HepG2 (cell line): ENCODE measurements around the gene RPL34. TPM values are rescaled to one million over a fixed set of nuclear protein-coding genes. Genes with fewer than 3 reads are reported as not detected.

Source experiments
- GATA4 ChIP-seq: sonication (generic); IDR thresholded peaks from 2 replicates; pipeline ENCODE4 v1.6.1; 2016; ENCODE audit warnings: antibody characterized with exemption, low read depth, borderline replicate concordance
- IKZF4 ChIP-seq: sonication (generic); formaldehyde crosslinking; IDR thresholded peaks from 2 replicates; pipeline ENCODE4 v1.5.1; 2020; ENCODE audit warnings: borderline replicate concordance, mild to moderate bottlenecking, low read depth, missing genetic modification reagents; ENCODE audit errors: not compliant biosample characterization
- JUNB ChIP-seq: sonication (generic); formaldehyde crosslinking; IDR thresholded peaks from 2 replicates; pipeline ENCODE4 v1.8.0; 2022; ENCODE audit warnings: missing genetic modification reagents, mild to moderate bottlenecking, borderline replicate concordance
- SIN3A ChIP-seq: IDR thresholded peaks from 2 replicates; pipeline ENCODE4 v1.6.1; 2011; ENCODE audit warnings: low read depth, mild to moderate bottlenecking, control low read depth, low read length, borderline replicate concordance
- SMAD3 ChIP-seq: sonication (generic); formaldehyde crosslinking; IDR thresholded peaks from 2 replicates; pipeline ENCODE4 v1.4.0; 2020; ENCODE audit warnings: missing genetic modification reagents
- SMC3 ChIP-seq: IDR thresholded peaks from 2 replicates; pipeline ENCODE4 v1.6.1; 2011; ENCODE audit warnings: low read length, improper control_type of control experiment
- SOX13 ChIP-seq, 3 experiments: fragments of 450-650 bp in 1 of 3; sonication (generic) in 1 of 3; formaldehyde crosslinking in 1 of 3; IDR thresholded peaks in 2 of 3; conservative IDR thresholded peaks in 1 of 3; 2 replicates each; pipeline versions ENCODE4 v1.5.0 to v1.6.1; 2016 to 2020; ENCODE audit warnings: antibody characterized with exemption in 1 of 3, mild to moderate bottlenecking in 1 of 3, missing compliant biosample characterization in 1 of 3, missing genetic modification reagents in 1 of 3, moderate library complexity in 1 of 3
- SUZ12 ChIP-seq: fragments of 150-350 bp; IDR thresholded peaks from 2 replicates; pipeline ENCODE4 v1.6.1; 2014; ENCODE audit warnings: low read depth, low read length
- TAF15 ChIP-seq: fragments of 200-400 bp; formaldehyde crosslinking; IDR thresholded peaks from one replicate; pipeline ENCODE4 v1.6.1; 2018; ENCODE audit warnings: mild to moderate bottlenecking, low read depth, low read length; ENCODE audit not compliant: poor library complexity, severe bottlenecking
- ZNF138 ChIP-seq: sonication (generic); formaldehyde crosslinking; IDR thresholded peaks from 2 replicates; pipeline ENCODE4 v1.5.0; 2020; ENCODE audit warnings: mild to moderate bottlenecking, low read depth, missing genetic modification reagents
- ZNF17 ChIP-seq: sonication (generic); formaldehyde crosslinking; IDR thresholded peaks from 2 replicates; pipeline ENCODE4 v1.5.0; 2020; ENCODE audit warnings: mild to moderate bottlenecking, missing genetic modification reagents
- ZNF207 ChIP-seq: fragments of 450-650 bp; IDR thresholded peaks from 2 replicates; pipeline ENCODE4 v1.6.1; 2016; ENCODE audit warnings: antibody characterized with exemption, borderline replicate concordance
- ZNF556 ChIP-seq: sonication (generic); formaldehyde crosslinking; IDR thresholded peaks from 2 replicates; pipeline ENCODE4 v1.4.0; 2020; ENCODE audit warnings: mild to moderate bottlenecking, missing genetic modification reagents, borderline replicate concordance
- ZNF598 ChIP-seq: sonication (generic); formaldehyde crosslinking; IDR thresholded peaks from 2 replicates; pipeline ENCODE4 v1.5.1; 2020; ENCODE audit warnings: mild to moderate bottlenecking, missing genetic modification reagents, borderline replicate concordance
- polyA plus RNA-seq, 8 experiments: library from polyadenylated mRNA; depleted of rRNA in 3 of 8; stranded (reverse) in 7 of 8; unstranded in 1 of 8; fragments of >200 nt; fragmentation: Illumina TruSeq in 4 of 8; extraction: Trizol in 4 of 8; gene quantifications; 2 replicates each; pipeline versions ENCODE4 v1.2.1 to v1.2.3, GENCODE V29; 2011 to 2016; ENCODE audit warnings: low read depth in 4 of 8, missing spikeins in 1 of 8, mixed read lengths in 1 of 8; ENCODE audit not compliant: insufficient read depth in 1 of 8
- total RNA-seq, 5 experiments: library from RNA; depleted of rRNA; stranded (reverse); fragments of >200 nt; fragmentation: Illumina TruSeq; extraction: Trizol; gene quantifications; 2 replicates each; pipeline ENCODE4 v1.2.3, GENCODE V29; 2016; ENCODE audit warnings: low read depth in 1 of 5
- TF ChIP-seq, protein P1 (sequence below): sonication (generic); IDR thresholded peaks from 2 replicates; pipeline ENCODE4 v1.6.1; 2016; ENCODE audit warnings: low read depth, borderline replicate concordance
- TF ChIP-seq, protein P2 (sequence below): sonication (generic); formaldehyde crosslinking; IDR thresholded peaks from 2 replicates; pipeline ENCODE4 v1.5.0; 2020; ENCODE audit warnings: missing genetic modification reagents
- TF ChIP-seq, protein P3 (sequence below): sonication (generic); formaldehyde crosslinking; IDR thresholded peaks from one replicate; pipeline ENCODE4 v1.5.1; 2020; ENCODE audit warnings: mild to moderate bottlenecking, missing genetic modification reagents; ENCODE audit errors: not compliant biosample characterization

The RPL34 gene
- total and polyA plus RNA-seq, 2 of the 13 experiments (the other 11 are each of a cell fraction or from before 2014, with no cell fraction given) = 2,235 to 3,985 TPM

DNA sequence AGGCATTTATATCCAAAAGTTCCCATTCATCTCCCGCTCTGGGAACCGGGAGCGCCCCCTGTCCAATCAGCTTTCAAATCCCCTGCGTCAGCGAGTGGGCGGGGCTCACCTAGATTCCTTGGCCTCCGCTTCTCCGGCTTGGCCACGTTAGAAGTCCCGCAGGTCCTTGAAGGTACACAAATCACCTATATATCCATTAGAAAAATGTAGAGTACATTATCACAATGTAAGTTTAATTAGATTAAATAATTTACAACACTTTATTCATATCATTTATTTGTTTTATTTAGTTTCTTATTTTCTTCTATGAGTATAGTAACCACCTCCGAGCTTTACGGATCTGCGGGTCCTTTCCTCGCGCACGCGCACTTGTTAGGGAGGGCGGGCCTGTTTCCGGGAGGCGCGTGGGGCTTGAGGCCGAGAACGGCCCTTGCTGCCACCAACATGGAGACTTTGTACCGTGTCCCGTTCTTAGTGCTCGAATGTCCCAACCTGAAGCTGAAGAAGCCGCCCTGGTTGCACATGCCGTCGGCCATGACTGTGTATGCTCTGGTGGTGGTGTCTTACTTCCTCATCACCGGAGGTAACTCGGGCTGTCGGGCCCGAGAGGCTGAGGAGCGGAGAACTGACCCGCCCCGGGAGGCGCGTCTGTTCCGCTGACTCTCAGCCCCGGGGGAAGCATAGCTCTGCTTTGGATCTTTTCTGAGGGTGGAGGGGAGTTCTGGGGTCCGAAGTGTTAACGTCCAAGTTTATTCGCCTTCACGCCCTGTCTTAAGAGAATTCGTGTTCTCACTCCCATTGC is 30.0 kb downstream of the RPL34 start, which contains the start of gene OSTC (continued):
- TF ChIP-seq SUZ12 = no peak
- TF ChIP-seq GATA4 = peak; percentile 31; the same call in 1 of the 2 replicates
- TF ChIP-seq, protein P1, sequence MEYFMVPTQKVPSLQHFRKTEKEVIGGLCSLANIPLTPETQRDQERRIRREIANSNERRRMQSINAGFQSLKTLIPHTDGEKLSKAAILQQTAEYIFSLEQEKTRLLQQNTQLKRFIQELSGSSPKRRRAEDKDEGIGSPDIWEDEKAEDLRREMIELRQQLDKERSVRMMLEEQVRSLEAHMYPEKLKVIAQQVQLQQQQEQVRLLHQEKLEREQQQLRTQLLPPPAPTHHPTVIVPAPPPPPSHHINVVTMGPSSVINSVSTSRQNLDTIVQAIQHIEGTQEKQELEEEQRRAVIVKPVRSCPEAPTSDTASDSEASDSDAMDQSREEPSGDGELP = no peak
- TF ChIP-seq, protein P2, sequence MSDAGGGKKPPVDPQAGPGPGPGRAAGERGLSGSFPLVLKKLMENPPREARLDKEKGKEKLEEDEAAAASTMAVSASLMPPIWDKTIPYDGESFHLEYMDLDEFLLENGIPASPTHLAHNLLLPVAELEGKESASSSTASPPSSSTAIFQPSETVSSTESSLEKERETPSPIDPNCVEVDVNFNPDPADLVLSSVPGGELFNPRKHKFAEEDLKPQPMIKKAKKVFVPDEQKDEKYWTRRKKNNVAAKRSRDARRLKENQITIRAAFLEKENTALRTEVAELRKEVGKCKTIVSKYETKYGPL (CRISPR knock-in tag) = no peak
- TF ChIP-seq JUNB (CRISPR knock-in tag) = no peak
- no peak for TF ChIP-seq ZNF556 (CRISPR knock-in tag)
- no peak for TF ChIP-seq ZNF17 (CRISPR knock-in tag)
- no peak for TF ChIP-seq ZNF207
- TF ChIP-seq, protein P3, sequence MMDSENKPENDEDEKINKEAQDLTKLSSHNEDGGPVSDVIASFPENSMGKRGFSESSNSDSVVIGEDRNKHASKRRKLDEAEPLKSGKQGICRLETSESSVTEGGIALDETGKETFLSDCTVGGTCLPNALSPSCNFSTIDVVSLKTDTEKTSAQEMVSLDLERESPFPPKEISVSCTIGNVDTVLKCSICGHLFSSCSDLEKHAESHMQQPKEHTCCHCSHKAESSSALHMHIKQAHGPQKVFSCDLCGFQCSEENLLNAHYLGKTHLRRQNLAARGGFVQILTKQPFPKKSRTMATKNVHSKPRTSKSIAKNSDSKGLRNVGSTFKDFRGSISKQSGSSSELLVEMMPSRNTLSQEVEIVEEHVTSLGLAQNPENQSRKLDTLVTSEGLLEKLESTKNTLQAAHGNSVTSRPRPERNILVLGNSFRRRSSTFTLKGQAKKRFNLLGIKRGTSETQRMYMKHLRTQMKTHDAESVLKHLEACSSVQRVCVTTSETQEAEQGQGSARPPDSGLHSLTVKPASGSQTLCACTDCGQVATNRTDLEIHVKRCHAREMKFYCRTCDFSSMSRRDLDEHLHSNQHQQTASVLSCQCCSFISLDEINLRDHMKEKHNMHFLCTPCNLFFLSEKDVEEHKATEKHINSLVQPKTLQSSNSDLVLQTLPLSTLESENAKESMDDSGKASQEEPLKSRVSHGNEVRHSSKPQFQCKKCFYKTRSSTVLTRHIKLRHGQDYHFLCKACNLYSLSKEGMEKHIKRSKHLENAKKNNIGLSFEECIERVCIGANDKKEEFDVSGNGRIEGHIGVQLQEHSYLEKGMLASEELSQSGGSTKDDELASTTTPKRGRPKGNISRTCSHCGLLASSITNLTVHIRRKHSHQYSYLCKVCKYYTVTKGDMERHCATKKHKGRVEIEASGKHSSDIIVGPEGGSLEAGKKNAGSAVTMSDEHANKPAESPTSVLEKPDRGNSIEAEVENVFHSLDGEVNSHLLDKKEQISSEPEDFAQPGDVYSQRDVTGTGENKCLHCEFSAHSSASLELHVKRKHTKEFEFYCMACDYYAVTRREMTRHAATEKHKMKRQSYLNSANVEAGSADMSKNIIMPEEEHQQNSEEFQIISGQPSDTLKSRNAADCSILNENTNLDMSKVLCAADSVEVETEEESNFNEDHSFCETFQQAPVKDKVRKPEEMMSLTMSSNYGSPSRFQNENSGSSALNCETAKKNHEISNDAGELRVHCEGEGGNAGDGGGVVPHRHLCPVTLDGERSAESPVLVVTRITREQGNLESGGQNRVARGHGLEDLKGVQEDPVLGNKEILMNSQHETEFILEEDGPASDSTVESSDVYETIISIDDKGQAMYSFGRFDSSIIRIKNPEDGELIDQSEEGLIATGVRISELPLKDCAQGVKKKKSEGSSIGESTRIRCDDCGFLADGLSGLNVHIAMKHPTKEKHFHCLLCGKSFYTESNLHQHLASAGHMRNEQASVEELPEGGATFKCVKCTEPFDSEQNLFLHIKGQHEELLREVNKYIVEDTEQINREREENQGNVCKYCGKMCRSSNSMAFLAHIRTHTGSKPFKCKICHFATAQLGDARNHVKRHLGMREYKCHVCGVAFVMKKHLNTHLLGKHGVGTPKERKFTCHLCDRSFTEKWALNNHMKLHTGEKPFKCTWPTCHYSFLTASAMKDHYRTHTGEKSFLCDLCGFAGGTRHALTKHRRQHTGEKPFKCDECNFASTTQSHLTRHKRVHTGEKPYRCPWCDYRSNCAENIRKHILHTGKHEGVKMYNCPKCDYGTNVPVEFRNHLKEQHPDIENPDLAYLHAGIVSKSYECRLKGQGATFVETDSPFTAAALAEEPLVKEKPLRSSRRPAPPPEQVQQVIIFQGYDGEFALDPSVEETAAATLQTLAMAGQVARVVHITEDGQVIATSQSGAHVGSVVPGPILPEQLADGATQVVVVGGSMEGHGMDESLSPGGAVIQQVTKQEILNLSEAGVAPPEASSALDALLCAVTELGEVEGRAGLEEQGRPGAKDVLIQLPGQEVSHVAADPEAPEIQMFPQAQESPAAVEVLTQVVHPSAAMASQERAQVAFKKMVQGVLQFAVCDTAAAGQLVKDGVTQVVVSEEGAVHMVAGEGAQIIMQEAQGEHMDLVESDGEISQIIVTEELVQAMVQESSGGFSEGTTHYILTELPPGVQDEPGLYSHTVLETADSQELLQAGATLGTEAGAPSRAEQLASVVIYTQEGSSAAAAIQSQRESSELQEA = no peak
- TF ChIP-seq SMAD3 (CRISPR knock-in tag) = no peak; the same call in 1 of the 2 replicates
- no peak for TF ChIP-seq IKZF4 (CRISPR knock-in tag)
- no peak for TF ChIP-seq SMC3
- TF ChIP-seq SOX13 (IDR thresholded peaks at IDR 0.05) = no peak
- no peak; a peak in 1 of 4 replicates for TF ChIP-seq SOX13 (CRISPR knock-in tag; conservative IDR thresholded peaks at IDR 0.05 in 1 of 2, IDR thresholded peaks at IDR 0.05 in 1 of 2)
- TF ChIP-seq SIN3A = no peak
- TF ChIP-seq TAF15 = no peak
- 0 out of 2 replicates have a peak, but pooled peaks have one; percentile 59 for TF ChIP-seq ZNF138 (CRISPR knock-in tag)
- 0 out of 2 replicates have a peak, but pooled peaks have one; percentile 25 for TF ChIP-seq ZNF598 (CRISPR knock-in tag)
